ENCODE data around the gene SCML2. TPM values are rescaled to one million over a fixed set of nuclear protein-coding genes. Genes with fewer than 3 reads are reported as not detected.

The SCML2 gene
- total and polyA plus RNA-seq, 4 donors = 0.64 to 6.0 (median 0.84) TPM

DNA sequence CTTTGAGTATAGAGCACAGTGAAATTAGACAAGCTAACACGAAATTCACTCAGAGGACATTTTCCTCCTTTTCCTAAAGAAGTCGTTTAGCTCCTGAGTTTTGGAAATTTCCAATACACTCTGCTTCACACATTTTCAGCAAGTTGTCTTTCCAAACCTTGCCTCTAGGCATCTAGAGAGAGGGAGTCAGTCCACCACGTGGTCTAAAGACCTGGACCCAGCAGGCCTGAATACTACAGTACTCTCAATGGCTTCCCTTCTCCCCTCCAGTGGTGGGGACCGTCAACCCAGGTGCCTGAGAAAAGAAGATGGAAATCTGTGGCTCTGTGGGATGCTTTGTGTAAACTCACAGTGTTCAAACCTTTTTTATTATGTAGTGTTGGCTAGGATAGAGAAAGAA, 13.9 kb upstream of the SCML2 start:
- ATAC-seq (ENCODE audit: insufficient read depth, low FRiP score) (no peak), DNase-seq (no peak)
- H3K36me3 ChIP-seq (ENCODE audit: control insufficient read depth in 4 of 4, insufficient read depth in 4 of 4, low read length in 4 of 4) = no peaks in the 10 kb centered on the region
- H3K9ac ChIP-seq (ENCODE audit: insufficient read depth in 1 of 2, low read length in 2 of 2) = no peak overlapping the region
- H3K4me1 ChIP-seq (ENCODE audit: control insufficient read depth in 5 of 5, insufficient read depth in 5 of 5, low read length in 5 of 5) = no peaks in the 10 kb centered on the region
- TF ChIP-seq, protein P1, sequence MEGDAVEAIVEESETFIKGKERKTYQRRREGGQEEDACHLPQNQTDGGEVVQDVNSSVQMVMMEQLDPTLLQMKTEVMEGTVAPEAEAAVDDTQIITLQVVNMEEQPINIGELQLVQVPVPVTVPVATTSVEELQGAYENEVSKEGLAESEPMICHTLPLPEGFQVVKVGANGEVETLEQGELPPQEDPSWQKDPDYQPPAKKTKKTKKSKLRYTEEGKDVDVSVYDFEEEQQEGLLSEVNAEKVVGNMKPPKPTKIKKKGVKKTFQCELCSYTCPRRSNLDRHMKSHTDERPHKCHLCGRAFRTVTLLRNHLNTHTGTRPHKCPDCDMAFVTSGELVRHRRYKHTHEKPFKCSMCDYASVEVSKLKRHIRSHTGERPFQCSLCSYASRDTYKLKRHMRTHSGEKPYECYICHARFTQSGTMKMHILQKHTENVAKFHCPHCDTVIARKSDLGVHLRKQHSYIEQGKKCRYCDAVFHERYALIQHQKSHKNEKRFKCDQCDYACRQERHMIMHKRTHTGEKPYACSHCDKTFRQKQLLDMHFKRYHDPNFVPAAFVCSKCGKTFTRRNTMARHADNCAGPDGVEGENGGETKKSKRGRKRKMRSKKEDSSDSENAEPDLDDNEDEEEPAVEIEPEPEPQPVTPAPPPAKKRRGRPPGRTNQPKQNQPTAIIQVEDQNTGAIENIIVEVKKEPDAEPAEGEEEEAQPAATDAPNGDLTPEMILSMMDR (IDR thresholded peaks at IDR 0.05; ENCODE audit: control extremely low read depth, extremely low read depth) = no peak
- 66 to 76% methylated on average over 4 of the region's 4 CpGs for WGBS, 2 donors
- H3K9me3 ChIP-seq (ENCODE audit: control insufficient read depth in 4 of 4, insufficient read depth in 3 of 4, low read length in 3 of 4) = no peaks in the 10 kb centered on the region
- H3K27ac ChIP-seq (ENCODE audit: low read depth in 1 of 2, low read length in 1 of 2) = no peak overlapping the region
- peaks cover 0 to 11% (median 2%) of the 10 kb centered on the region in 3 donors for H3K27me3 ChIP-seq (ENCODE audit: control insufficient read depth in 3 of 3, insufficient read depth in 3 of 3, low read length in 2 of 3)
- no peak overlapping the region for H3K4me3 ChIP-seq

DNA sequence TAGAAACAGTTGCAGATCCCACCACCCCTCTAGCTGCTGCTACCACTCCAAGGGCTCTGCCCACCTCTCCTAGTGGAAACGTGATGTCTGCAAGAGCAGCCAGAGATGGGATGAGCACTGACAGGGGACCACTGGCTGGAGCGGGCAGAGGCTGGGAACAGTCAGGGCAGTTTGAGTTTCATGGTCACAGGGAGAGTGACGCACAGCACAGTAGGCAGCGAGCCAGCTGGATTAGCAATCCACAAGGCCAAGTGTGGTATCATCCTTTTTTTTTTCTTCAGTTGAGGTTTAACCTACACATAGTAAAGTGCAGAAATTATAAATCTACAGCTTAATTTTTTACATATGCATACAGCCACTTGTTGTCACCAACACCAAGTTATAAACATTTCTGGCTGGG, 6.4 kb upstream of the SCML2 start:
- WGBS, 2 donors = 68 to 79% methylated on average over 4 of the region's 4 CpGs
- Histone ChIP-seq H3K36me3 (ENCODE audit: control insufficient read depth in 4 of 4, insufficient read depth in 4 of 4, low read length in 4 of 4) (no peaks in the 10 kb centered on the region), H3K27ac (ENCODE audit: low read depth in 1 of 2, low read length in 1 of 2) (no peak overlapping the region), H3K4me3 (no peak overlapping the region), H3K9me3 (ENCODE audit: control insufficient read depth in 4 of 4, insufficient read depth in 3 of 4, low read length in 3 of 4) (no peaks in the 10 kb centered on the region), H3K27me3 (ENCODE audit: control insufficient read depth in 3 of 3, insufficient read depth in 3 of 3, low read length in 2 of 3) (peaks cover 0 to 7% (median 5%) of the 10 kb centered on the region in 3 donors), H3K4me1 (ENCODE audit: control insufficient read depth in 5 of 5, insufficient read depth in 5 of 5, low read length in 5 of 5) (no peaks in the 10 kb centered on the region), H3K9ac (ENCODE audit: insufficient read depth in 1 of 2, low read length in 2 of 2) (no peak overlapping the region)
- DNase-seq (no peak), ATAC-seq (ENCODE audit: insufficient read depth, low FRiP score) (no peak)
- TF ChIP-seq, protein P1 (IDR thresholded peaks at IDR 0.05; ENCODE audit: control extremely low read depth, extremely low read depth) = no peak

DNA sequence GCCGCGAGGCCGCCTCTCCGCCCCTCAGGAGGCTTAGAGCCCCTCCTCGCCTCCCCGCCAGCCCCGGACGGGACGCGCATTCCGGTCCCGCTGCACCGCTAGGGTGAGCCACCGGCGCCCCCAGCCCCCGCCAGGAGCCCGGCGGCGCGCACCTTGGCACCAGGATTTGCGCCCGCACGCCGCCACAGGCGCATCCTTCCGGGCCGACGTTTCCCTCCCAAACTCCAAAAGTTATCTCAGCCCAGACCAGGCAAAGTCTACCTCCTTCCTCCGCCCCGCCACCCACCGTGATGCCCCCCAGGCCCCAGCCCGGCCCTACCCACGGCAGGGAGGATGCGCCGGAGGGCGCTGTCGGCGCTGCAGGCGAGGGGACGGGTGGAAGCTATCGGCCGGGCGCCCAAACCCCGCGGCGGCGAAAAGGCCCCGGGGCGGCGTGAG, 538 bp downstream of the SCML2 start:
- Histone ChIP-seq H3K9me3 (ENCODE audit: control insufficient read depth in 4 of 4, insufficient read depth in 3 of 4, low read length in 3 of 4) (peaks cover 0 to 5% (median 0%) of the 10 kb centered on the region in 4 donors), H3K4me3 (peak overlapping the region; percentile 65), H3K27ac (ENCODE audit: low read depth in 1 of 2, low read length in 1 of 2) (no peak overlapping the region), H3K4me1 (ENCODE audit: control insufficient read depth in 5 of 5, insufficient read depth in 5 of 5, low read length in 5 of 5) (peaks cover 0 to 3% (median 0%) of the 10 kb centered on the region in 5 donors), H3K36me3 (ENCODE audit: control insufficient read depth in 4 of 4, insufficient read depth in 4 of 4, low read length in 4 of 4) (no peaks in the 10 kb centered on the region), H3K9ac (ENCODE audit: insufficient read depth in 1 of 2, low read length in 2 of 2) (no peak overlapping the region), H3K27me3 (ENCODE audit: control insufficient read depth in 3 of 3, insufficient read depth in 3 of 3, low read length in 2 of 3) (peaks cover 2 to 10% (median 5%) of the 10 kb centered on the region in 3 donors)
- peak in 1 of 3 donors; percentile 31 for DNase-seq
- peak; percentile 32 for ATAC-seq (ENCODE audit: insufficient read depth, low FRiP score)
- TF ChIP-seq, protein P1 (IDR thresholded peaks at IDR 0.05; ENCODE audit: control extremely low read depth, extremely low read depth) = no peak
- WGBS, 2 donors = 0 to 27% methylated on average over 20 to 50 of the region's 50 CpGs

DNA sequence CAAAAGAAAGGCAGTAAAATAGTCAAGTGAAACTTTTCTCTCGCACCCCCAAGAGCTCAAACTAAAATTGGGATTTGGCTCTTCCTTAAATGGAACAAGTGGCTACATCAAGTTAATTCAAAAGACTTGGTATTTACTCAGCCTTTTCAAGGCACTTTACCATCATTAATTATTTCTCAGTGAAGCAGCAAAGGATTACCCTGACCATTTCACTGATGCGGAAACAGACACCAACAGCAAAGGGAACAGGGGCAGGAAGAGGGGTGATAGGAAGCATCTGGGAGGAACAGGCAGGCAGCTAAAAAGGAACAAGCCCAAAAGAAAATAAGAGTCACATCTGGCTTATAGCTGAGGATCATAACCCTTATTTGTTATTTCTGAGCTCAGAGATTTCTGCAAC, 2.7 kb downstream of the SCML2 start:
- peaks cover 0 to 5% (median 0%) of the 10 kb centered on the region in 4 donors for H3K9me3 ChIP-seq (ENCODE audit: control insufficient read depth in 4 of 4, insufficient read depth in 3 of 4, low read length in 3 of 4)
- 37 to 60% methylated on average over 2 of the region's 2 CpGs for WGBS, 2 donors
- no peaks in the 10 kb centered on the region for H3K36me3 ChIP-seq (ENCODE audit: control insufficient read depth in 4 of 4, insufficient read depth in 4 of 4, low read length in 4 of 4)
- no peak overlapping the region for H3K9ac ChIP-seq (ENCODE audit: insufficient read depth in 1 of 2, low read length in 2 of 2)
- DNase-seq (no peak), ATAC-seq (ENCODE audit: insufficient read depth, low FRiP score) (no peak)
- H3K4me1 ChIP-seq (ENCODE audit: control insufficient read depth in 5 of 5, insufficient read depth in 5 of 5, low read length in 5 of 5) = peaks cover 0 to 3% (median 0%) of the 10 kb centered on the region in 5 donors
- H3K27ac ChIP-seq (ENCODE audit: low read depth in 1 of 2, low read length in 1 of 2) = no peak overlapping the region
- H3K27me3 ChIP-seq (ENCODE audit: control insufficient read depth in 3 of 3, insufficient read depth in 3 of 3, low read length in 2 of 3) = peaks cover 3 to 10% (median 7%) of the 10 kb centered on the region in 3 donors
- TF ChIP-seq, protein P1 (IDR thresholded peaks at IDR 0.05; ENCODE audit: control extremely low read depth, extremely low read depth) = no peak
- H3K4me3 ChIP-seq = no peak overlapping the region

Measured in lung (tissue), 12 donors.